A549 (cell line): ENCODE data around the gene LRFN2.

Experiments used
- CEBPB ChIP-seq, 2 experiments: fragments of >200 bp in 1 of 2; sonication (Bioruptor Twin) in 1 of 2; formaldehyde crosslinking in 1 of 2; IDR thresholded peaks; 2 replicates each; pipeline ENCODE4 v1.6.1; 2012 to 2016
- CTCF ChIP-seq: fragments of >200 bp; sonication (Bioruptor Twin); formaldehyde crosslinking; IDR thresholded peaks from 3 replicates; pipeline ENCODE4 v1.5.1; 2016
- EP300 ChIP-seq, 2 experiments: fragments of >200 bp; sonication (Bioruptor Twin); formaldehyde crosslinking; IDR thresholded peaks; 2 replicates in 1 of 2; 3 replicates in 1 of 2; pipeline ENCODE4 v1.6.1; 2016 to 2017
- FOSL2 ChIP-seq, 2 experiments: fragments of 450-650 bp in 1 of 2; fragments of >200 bp in 1 of 2; sonication (Bioruptor Twin) in 1 of 2; formaldehyde crosslinking; IDR thresholded peaks; 2 replicates each; pipeline versions ENCODE4 v1.5.0 to v1.6.1; 2016 to 2020; ENCODE audit warnings: mild to moderate bottlenecking in 1 of 2, moderate library complexity in 1 of 2
- MAFK ChIP-seq: fragments of 450-650 bp; IDR thresholded peaks from 2 replicates; pipeline ENCODE4 v1.6.1; 2014; ENCODE audit not compliant: partially characterized antibody
- MAX ChIP-seq: IDR thresholded peaks from 2 replicates; pipeline ENCODE4 v1.6.1; 2012
- NPAS2 ChIP-seq: fragments of 250-450 bp; sonication (Bioruptor Pico); IDR thresholded peaks from 2 replicates; pipeline ENCODE4 v1.8.0; 2022; ENCODE audit warnings: mild to moderate bottlenecking, moderate library complexity, borderline replicate concordance
- POLR2A ChIP-seq: IDR thresholded peaks from 2 replicates; pipeline ENCODE4 v1.6.1; 2012; ENCODE audit warnings: mild to moderate bottlenecking, low read length
- POLR2AphosphoS2 ChIP-seq: conservative IDR thresholded peaks from 2 replicates; pipeline ENCODE4 v1.6.1; 2012; ENCODE audit warnings: low read length, improper control_type of control experiment, inconsistent platforms
- RAD21 ChIP-seq, 2 experiments: fragments of >200 bp in 1 of 2; sonication (Bioruptor Twin) in 1 of 2; formaldehyde crosslinking in 1 of 2; IDR thresholded peaks in 1 of 2; conservative IDR thresholded peaks in 1 of 2; 2 replicates in 1 of 2; 3 replicates in 1 of 2; pipeline ENCODE4 v1.6.1; 2012 to 2018; ENCODE audit warnings: inconsistent platforms in 1 of 2
- REST ChIP-seq: fragments of 200-600 bp; sonication (generic); IDR thresholded peaks from 2 replicates; pipeline ENCODE4 v1.6.1; 2016; ENCODE audit warnings: antibody characterized with exemption, mild to moderate bottlenecking, moderate library complexity
- SMC3 ChIP-seq: fragments of >200 bp; sonication (Bioruptor Twin); formaldehyde crosslinking; IDR thresholded peaks from 3 replicates; pipeline ENCODE4 v1.6.1; 2018; ENCODE audit warnings: inconsistent platforms
- USF2 ChIP-seq: fragments of 450-650 bp; IDR thresholded peaks from 2 replicates; pipeline ENCODE4 v1.6.1; 2014; ENCODE audit warnings: antibody characterized with exemption
- TF ChIP-seq, protein P1 (sequence below): fragments of 250-450 bp; sonication (Bioruptor Pico); IDR thresholded peaks from 2 replicates; pipeline ENCODE4 v1.5.0; 2021; ENCODE audit warnings: mild to moderate bottlenecking, moderate library complexity, borderline replicate concordance

DNA sequence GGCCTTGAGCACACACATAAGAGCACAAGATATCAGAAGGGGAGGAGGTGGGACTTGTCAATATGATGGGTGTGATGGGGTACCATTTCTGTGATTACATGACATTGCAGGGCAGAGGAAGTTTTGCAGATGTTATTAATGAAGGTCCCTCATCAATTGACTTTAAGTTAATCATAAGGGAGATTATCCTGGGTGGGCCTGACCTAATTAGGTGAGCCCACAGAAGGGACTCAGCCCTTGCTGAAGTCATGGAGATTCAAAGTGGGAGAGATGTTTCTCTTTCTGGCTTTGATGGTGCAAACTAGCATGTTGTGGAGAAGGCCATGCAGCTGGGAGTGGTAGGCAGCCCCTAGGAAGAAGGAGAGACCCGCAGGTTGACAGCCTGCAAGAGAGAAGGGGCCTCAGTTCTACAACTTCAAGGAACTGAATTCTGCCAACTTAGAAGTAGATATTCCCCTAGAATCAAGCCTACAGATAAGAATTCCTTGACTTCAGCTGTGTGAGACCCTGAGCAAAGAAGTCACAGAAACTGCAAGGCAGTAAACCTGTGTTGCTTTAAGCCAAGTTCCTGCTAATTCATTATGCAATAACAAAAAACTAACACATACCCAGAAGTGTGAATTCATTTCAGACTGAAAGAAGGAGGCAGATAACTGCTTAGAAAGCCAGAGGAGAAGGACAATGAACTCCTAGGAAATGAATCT, 131.3 kb downstream of the LRFN2 start:
- TF ChIP-seq MAX, result no peak
- no peak for TF ChIP-seq CTCF
- no peak for TF ChIP-seq RAD21 (conservative IDR thresholded peaks at IDR 0.05 in 1 of 2, IDR thresholded peaks at IDR 0.05 in 1 of 2)
- TF ChIP-seq CEBPB (IDR thresholded peaks at IDR 0.05), result no peak
- TF ChIP-seq MAFK, result no peak
- no peak for TF ChIP-seq USF2
- TF ChIP-seq POLR2A, result no peak
- TF ChIP-seq SMC3, result no peak
- no peak for TF ChIP-seq FOSL2 (IDR thresholded peaks at IDR 0.05)
- TF ChIP-seq FOSL2 (CRISPR knock-in tag; IDR thresholded peaks at IDR 0.05), result no peak
- no peak for TF ChIP-seq NPAS2 (CRISPR knock-in tag)
- no peak for TF ChIP-seq EP300 (IDR thresholded peaks at IDR 0.05)
- TF ChIP-seq POLR2AphosphoS2, result no peak
- TF ChIP-seq, protein P1, sequence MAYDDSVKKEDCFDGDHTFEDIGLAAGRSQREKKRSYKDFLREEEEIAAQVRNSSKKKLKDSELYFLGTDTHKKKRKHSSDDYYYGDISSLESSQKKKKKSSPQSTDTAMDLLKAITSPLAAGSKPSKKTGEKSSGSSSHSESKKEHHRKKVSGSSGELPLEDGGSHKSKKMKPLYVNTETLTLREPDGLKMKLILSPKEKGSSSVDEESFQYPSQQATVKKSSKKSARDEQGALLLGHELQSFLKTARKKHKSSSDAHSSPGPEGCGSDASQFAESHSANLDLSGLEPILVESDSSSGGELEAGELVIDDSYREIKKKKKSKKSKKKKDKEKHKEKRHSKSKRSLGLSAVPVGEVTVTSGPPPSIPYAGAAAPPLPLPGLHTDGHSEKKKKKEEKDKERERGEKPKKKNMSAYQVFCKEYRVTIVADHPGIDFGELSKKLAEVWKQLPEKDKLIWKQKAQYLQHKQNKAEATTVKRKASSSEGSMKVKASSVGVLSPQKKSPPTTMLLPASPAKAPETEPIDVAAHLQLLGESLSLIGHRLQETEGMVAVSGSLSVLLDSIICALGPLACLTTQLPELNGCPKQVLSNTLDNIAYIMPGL (CRISPR knock-in tag), result no peak
- TF ChIP-seq REST, result no peak
